GM18511 (cell line): Measurements from ENCODE around the gene KLF7.
A peak's percentile ranks its signal among the peaks of the same experiment; 100 is the strongest.

Experiments
- ATAC-seq: cut with Tn5 transposase; IDR thresholded peaks from one replicate; pipeline ENCODE4 v1.9.1; 2021; ENCODE audit warnings: mild to moderate bottlenecking, moderate library complexity; ENCODE audit not compliant: unreplicated experiment

The KLF7 gene

DNA sequence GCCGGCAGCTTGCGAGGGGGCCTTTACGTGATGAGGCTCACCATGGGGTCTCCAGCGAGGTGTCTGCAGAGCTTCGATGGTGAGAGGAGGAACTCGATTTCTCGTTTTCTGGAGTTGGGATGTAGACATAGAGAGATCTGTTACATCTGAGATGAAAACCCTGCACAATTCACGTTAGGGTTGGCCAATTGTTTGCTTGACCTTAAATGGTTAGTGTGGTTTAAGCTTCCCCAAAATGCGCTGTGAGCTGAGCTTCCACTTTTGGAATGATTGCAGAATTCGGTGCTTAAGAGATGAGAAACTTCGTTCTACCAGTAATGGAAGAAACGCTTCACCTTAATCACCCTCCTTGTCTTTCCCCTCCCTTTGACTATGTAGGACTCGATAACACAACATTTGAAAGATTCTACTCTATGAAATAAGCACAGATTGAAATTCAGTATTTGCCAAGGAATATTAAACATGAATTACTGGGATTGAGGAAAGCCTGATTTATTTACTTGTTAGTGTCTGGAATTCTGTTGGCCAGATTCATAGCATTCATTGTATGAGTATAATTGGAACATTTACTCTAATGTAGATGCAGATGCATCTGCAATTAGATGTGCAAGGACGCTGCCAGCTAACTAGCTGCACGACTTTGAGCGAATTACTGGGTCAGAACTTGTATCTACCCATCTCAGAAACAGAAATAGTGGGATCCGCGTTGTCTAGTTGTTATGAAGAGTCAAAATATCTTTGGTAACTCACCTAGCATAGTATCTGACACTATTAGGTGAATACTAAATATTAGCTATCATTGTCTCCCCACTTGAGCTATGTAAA is 1.6 kb upstream of the KLF7 start:
- ATAC-seq, result no peak

DNA sequence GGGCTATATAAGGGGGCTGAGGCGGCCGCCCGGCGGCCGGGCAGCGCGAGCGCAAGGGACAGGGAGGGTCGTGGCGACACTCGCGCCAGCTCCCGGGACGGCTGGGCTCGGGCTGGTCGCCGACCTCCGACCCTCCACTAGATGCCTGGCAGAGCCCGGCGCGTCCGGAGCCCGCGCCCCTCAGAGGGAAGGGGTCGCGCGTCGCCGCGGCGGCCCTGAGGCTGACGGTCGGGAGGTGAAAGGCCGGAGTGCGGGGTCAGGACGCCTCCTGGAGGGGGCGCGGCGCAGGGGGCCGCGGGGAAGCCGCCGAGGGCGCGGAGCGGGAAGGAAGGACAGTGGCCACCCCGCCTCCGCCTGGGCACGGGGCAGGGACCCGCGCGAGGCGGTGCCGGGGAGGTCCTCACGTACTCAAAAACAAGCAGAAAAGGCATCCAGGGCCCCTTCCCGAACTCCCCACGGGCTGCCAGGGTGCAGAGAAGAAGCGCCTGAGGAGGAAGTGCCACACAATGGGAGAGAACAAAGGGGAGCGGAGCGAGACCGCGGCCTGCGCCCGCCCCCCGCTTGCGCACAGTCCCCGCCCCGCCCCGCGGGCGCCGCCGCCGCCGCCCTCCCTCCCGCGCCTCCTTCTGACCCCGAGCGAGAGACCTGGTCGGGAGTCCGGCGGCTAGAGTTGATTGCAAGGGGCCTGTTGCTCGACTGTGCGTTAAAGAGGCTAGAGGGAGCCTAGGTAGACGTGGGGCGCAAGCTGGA is 776 bp upstream of the KLF7 start:
- ATAC-seq, result peak; percentile 60

DNA sequence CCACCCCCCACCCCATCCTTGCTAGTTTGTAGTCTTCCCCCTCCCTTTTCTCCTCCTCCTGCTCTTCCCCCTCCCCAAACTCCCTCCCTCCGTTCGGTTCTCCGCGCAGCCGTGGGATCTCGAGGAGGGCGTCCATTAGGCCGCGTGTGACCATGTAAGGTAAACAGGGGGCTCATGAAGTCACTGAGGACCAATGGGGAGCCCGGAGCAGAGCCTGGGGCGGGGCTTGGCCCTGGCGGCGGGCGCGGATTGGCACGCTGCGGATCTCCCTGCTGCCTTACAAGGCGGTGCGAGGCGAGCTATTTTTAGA is 246 bp upstream of the KLF7 start:
- peak; percentile 95 for ATAC-seq

DNA sequence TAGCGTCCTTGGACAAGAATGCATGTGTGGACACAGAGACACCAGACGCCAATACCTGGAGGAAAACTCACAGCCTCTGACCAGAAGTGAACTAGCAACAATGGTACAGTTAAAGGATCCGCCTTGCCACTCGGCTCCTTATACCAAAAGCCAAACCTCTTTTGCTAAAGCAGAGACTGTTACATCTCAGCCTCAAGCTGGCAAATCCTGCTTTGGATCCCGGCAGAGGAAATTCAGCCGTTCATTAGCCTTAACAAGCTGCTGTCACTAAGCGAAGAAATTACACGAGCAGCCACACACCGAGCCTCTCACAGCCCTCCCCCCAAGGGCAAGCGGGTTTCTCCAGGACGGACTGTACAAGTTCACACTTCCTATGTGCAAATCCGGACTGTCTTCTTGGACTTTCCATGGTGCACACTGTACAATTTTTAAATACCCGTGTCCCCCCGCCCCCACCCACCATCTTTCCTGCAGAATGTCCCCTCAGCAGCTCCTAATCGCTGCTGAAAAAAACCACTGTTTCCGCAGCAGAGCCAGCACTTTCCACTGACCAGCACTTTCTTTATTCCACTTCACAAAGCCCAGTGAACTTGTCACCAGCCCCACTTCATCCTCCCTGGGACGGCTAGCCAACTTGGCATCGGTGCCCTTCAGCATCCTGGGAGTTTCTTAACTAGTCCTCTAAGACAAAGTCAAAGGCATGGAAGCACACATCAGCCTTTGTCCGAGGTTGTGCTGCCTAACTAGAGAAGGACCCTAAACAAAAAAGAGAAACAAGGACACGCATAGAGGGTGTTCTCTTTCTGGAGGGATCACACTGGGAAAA is 1.5 kb downstream of the KLF7 start:
- ATAC-seq, result no peak

DNA sequence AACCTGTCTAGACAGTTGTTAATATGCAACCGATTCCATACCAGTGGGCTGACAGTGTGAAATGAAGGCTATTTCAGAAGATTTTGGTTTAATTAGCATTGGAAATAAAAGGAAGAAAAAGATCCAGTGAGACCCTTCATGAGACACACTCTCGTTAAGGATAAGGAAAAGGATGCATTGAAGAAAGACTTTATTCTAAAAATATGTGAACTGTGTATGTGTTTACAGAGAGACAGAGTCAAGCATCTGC is 2.1 kb downstream of the KLF7 start:
- no peak for ATAC-seq

DNA sequence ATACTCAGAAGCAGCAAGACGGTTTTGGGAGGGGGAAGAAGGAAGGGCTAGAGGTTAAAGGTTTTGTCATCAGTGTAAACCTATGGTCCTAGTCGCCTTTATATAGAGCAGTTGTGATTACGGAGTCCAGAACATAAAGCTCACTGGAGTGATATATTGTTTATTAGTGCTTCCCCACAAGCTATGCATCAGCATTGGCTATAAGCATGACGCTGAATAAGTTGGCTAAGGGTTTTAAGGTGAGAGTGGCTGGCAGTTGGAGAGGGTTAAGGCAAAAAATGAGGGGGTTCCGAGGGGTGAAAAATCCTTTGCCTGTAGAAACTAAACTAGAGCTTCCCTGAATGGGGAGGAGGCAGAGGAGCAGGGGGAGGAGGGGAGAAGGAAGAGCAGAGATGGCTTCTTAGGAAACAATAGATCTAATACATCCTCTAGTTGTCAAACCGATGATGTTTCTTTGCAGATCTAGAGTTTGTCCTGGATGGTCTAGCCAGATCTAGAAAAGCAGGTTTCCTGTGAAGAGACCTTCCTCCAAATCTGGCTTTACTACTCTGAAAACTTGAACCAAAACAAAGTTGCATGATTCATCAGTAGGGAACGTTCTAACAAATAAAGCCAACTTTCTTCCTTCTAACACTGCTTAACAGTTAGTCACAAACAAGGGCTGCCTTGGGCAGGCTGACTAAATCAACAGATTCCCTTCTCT is 2.5 kb downstream of the KLF7 start:
- no peak for ATAC-seq

DNA sequence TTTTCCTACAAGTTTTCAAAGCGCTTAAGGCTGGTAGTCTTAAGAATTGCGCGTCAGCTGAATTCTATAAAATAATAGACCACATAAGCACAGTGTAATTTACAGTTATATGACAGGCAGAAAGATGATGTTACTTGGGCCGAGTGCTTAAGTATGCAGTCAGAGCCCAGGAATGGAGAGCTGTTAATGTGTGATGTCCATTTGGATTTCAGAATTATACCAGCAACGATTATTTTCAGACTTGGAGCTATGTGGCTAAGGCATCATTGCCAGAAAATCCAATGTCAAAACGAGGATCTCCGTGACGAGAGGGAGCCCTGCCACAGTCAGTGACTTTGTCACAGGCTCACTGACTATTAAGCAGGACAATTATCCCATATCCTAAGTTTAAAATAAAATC is 3.4 kb downstream of the KLF7 start:
- no peak for ATAC-seq

DNA sequence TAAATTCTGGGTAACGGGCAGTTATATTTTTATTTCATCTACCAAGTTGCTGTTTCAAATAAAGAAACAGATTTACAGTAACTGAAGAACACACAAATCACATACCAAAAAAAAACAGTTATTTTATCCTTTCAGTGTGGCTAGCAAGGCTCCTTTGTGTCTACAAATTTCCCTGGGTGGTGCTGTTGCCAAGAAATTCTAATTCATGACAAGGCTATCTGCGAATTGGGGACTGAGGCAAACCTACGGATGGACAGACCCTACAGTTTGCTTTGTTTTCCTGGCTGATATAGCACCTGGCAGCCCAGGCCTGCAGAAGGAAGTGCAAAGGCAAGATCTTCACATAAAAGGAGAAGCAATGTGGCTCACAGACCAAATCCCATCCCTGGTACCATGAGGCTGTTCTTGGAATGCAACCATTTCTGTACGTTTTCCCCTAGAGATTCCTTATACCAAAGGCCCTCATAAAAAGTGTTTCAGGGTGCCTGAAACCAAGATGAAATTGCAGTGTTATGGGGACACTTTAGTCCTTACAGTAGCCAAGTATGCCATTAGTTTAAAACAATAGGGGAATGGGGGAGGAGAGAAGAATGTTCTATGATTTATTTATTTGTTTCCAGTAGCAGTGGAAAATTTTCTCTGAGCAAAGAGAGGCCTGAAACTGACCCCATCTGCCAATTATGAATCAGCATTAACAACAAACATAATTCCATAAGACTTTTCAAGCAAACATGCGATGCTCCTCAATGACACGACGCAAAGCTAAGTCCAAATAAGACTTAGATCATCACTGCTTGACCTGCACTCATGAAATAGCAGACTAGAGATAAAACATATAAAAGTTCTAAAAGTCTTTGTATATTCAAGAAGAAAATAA is 4.3 kb downstream of the KLF7 start:
- ATAC-seq, result no peak

DNA sequence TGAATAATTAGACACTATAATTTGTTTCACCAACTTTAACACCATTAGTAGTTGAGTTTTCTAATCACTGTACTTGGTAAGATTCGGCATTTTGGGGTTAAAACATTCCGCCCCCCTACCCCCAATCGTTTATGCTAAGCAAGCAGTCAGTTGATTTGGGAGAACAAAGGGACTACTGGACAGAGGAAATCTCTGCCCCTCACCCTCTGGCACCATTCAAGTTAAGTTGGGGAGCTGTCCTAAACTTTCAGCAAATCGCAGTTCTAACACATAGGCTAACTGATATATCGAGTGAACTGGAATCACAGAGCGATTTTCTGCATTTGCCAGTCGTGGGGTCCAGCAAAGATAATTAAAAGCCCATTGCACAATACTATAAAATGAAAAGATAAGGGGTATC is 5.6 kb downstream of the KLF7 start:
- ATAC-seq, result no peak

DNA sequence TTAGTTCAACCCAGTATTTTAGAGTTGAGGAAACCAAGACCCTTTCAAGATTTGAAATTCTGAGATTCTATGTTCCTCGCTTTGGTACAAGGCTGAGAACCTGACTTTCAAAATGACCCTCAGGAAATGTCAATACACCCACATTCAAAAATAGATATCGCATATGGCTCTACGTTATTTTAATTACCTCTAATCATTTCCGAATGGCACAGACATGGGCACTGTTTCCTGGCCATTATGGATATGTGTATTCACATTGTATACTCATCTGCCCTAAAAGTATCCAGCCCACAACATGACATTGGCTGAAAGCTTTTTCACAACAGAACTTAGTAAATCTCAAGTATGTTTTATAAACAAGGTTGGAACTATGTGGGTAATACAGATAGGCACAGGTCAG is 6.7 kb downstream of the KLF7 start:
- ATAC-seq, result no peak

DNA sequence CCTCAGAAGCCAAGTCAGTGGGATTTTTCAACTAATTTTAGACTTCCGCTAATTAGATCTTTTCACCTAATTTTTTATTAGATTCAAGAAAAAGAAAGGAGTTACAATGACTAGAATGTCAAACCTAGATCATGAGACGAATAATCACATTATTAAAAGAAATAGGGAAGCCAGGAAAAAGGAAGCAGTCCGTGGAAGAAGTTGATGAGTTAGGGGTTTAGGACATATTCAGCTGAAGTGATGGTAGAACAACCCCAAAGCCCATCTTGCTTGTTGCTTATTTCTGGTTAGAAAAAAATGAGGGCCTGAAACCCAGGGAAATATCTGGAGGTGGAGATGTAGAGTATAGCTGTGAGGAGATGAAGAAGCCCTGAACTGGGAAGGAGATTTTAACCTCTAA is 8.0 kb downstream of the KLF7 start:
- no peak for ATAC-seq

DNA sequence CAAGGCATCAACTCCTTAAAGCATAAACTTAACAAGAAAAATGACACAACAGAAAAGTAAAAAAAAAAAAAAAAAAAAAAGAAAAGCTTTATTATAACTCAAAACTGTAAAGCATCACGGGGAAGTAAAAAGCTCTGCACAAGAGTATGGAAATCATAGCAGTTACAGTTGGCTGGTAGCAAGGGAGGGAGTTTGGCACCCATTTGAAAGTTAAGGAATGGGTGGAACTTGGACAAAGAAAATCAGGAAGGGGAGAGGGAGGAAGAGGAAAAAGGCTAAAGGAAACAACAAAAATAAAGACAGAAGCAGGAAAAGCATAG is 8.6 kb downstream of the KLF7 start:
- ATAC-seq, result no peak

DNA sequence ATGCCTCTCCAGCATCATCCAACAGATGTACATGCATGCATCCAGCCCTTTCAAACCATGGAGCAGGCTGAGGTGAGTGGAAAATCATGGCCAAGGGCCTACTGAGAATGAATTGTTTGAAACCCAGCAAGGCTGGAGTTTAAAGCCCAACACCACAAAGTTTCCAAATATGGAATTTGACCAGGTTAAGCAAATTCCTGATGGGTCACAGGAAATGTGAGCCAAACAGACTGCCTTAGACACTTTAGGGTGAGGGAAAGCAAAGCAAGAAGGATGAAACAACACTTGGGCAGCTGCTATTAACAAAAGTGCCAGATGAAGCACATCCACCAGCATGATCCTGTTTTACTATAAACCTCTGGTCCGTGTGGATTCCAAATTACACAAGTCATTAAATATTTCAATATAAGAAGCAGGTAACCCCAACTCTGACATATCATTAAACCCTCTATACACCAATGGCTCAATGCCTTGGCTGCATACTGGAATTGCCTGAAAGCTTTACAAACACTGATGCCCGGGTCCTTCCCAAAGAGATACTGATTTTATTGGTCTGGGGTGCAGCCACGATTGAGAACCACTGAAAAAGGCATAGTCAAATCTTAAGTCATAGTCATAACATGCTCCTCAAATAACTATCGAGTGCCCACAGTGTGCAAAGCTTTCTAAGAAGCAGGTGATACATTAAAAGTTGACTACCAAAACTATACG is 9.1 kb downstream of the KLF7 start:
- peak; percentile 77 for ATAC-seq

DNA sequence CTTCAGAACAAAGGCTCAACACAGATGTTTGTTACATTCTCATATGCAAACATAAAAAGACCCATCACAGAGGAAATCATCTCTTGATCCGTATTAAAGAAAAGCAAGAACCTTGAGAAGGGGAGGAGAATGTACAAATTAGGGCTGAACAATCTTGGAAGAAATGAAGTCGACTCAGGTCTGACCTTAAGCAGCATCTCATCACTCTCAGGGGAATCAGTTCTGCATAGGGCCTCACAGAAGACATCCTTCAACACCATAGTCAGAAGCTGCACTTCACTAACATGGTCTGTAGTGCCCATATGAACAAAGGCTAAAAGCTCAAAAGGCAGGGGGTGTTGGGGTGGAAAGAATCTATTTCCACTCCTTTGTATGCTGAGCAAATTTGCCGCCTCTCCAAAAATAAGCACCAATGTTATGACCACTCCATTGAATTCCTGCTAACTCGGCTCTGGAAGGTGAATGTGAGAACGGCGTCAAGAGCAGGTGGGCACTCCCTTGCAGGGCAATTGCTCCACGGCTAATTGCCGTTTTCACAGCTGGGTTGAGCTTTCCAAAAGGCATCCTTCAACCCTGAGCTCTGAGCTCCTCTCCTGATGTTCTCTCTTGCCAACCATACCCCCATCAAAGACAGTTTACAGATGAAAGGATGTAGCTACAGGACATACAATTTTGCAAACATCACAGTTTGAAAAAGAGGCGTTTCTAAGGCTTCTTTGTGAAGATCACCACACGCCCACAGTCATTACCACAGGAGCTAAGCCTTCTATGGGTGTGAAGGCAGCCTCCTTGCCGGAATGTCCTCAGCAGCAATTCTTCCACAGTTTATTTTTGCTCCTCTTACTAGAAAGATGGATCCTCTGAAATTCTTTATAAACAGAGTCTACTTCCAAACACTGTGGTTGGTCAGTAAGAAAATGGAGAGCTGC is 10.0 kb downstream of the KLF7 start:
- ATAC-seq, result no peak

DNA sequence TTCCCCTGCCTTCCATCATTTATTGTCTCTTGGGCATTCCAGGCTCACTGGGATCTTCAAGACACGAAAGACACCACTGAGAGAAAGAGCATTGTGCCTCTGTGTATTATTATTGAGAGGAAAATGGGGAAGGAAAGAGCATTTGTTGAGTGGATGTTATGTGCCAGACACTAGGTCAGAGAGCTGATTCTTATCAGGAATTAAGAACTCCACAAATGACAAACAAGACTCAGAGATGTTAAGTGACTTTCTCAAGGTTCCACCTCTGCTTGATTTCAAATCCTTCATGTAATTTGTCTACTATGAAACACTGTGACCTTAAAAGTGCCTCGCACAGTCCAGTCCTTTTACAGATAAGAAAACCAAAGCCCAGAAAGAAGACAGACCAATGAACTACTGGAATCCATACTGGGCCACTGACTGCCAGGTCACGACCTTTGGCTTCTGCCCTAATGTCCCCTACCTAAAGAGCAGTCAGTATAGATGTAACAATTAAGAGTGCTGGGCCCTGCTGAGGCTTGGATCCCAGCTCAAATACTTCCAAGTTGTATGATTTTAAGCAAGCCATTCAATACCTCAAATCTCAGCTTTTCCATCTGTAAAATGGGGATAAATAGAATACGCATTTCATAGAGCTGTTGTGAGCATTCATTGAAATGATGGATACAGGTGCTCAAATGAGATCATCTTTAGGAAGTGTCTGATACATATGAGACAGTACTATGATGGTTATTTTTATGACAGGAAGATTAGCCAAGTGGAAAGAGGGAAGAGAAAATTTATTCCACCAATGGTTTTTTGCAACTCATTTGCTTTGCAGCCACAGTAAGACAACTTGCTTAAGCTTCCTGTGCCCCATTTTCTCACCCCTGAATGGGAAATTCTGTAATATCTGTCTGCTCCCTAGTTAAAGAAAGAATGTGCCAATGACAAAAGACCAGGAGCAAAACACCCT is 10.9 kb downstream of the KLF7 start:
- no peak for ATAC-seq

DNA sequence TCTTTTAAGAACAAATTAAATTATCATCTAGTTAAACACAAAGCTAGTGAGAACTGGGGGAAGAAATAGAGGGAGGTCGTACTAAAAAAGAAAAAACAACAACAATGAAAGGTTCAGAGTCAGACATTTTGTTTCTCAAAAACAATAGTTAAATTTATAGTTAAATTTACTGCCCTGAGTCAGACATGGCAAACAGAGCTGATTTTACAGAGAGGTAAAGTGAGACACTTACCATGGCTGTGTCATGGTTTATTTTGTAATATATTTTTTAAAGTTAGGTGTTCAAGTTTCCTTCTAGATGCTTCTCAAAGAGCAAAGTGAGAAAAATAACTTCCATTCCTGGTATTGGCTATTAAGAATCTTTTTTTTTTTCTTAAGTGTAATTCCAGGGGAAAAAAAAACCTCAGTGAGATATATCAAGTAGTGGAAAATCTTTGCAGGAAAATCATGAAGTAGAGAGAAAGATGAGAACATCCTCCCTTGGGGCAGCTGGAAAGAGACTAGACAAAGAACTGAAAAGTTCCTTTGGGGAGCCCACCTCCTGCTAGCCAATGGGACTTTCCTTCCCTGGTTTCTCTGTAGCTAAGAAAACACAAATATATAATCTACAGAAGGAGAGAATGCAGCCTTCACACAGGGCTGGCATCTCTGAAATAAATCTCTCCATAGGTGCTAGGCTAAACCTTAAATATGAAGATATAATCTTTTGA is 12.3 kb downstream of the KLF7 start:
- no peak for ATAC-seq

DNA sequence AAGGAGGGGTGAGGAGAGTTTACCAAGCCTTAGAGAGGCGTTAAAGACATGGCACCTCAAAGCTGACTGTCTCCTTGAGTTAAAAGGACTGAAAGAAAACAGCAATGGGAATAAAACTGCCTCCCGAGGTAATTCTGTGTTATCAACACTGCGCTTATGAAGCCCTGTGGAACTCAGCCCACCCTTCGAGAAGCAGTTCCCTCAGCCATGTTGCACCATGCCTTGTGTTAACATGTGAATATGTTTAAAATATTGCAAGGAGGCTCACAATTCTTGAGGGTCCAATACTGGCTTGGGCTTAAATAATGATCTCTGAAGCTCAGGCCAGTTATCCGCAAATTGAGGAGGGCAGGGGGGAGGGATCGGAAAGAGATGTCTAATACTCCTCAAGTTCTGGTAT is 14.7 kb downstream of the KLF7 start:
- no peak for ATAC-seq
